ENCODE results near the gene NUP54.

GRCh38 chr4:76160355-76160754 lies 12.2 kb upstream of the NUP54 start:
- TF ChIP-seq POLR2A (IDR thresholded peaks at IDR 0.05) (no peak), CTCF (IDR thresholded peaks at IDR 0.05) (no peak)
